K562 (cell line): ENCODE data around the gene CACNA2D3. TPM values are rescaled to one million over a fixed set of nuclear protein-coding genes. Genes with fewer than 3 reads are reported as not detected.

Experiments
- ATAC-seq: fragments of 200-7000 bp; cut with Tn5 transposase; 3 replicates; pipeline ENCODE4 v1.9.1; 2020; ENCODE audit warnings: moderate library complexity
- BruUV-seq: library from RNA; stranded (reverse); fragments of 400-500 nt; replicated peaks from 2 replicates; lab custom pipeline; 2021; lab: Mats Ljungman, UMichigan
- CTCF ChIA-PET: fragments of 300-600 bp; formaldehyde crosslinking; extraction: SDS; loops from one replicate; lab custom pipeline; 2021; ENCODE audit warnings: low intra/inter-chr PET ratio; lab: Yijun Ruan, JAX
- POLR2A ChIA-PET: fragments of 300-600, 350-650 bp; sonication (Branson Sonifier 250); formaldehyde crosslinking; extraction: SDS; loops from one replicate; lab custom pipeline; 2021; ENCODE audit warnings: antibody characterized with exemption, inconsistent platforms; lab: Yijun Ruan, JAX
- DNase-seq, 4 experiments: peaks; one replicate each; pipeline versions ENCODE4 v3.0.0 to v3.0.0-alpha.2; 2011 to 2018; ENCODE audit warnings: low spot score in 3 of 4, mixed read lengths in 3 of 4; ENCODE audit errors: extremely low read depth in 1 of 4
- FAIRE-seq: peaks from 2 replicates; lab custom pipeline; 2011; peaks lifted over from hg19 to GRCh38; lab: Jason Lieb, UNC
- H2AFZ ChIP-seq: 2 replicates; pipeline ENCODE4 v1.6.0; 2011; ENCODE audit warnings: low read depth, low read length, control low read depth, inconsistent platforms
- H3K27ac ChIP-seq: fragments of 200-600 bp; 3 replicates; pipeline ENCODE4 v1.8.0; 2011; ENCODE audit warnings: low read depth, mild to moderate bottlenecking, control low read depth, inconsistent platforms, low read length, moderate library complexity, mixed read lengths; ENCODE audit errors: extremely low read depth
- H3K27me3 ChIP-seq, 2 experiments: fragments of 300-600 bp in 1 of 2; 2 replicates in 1 of 2; 3 replicates in 1 of 2; pipeline versions ENCODE4 v1.6.0 to v1.8.0; 2011; ENCODE audit warnings: inconsistent platforms in 2 of 2, low read length in 2 of 2, mild to moderate bottlenecking in 1 of 2, mixed read lengths in 1 of 2, moderate library complexity in 1 of 2; ENCODE audit not compliant: control insufficient read depth in 2 of 2, insufficient read depth in 2 of 2
- H3K36me3 ChIP-seq: fragments of 300-600 bp; 3 replicates; pipeline ENCODE4 v1.8.0; 2011; ENCODE audit warnings: mild to moderate bottlenecking, low read length, inconsistent platforms; ENCODE audit not compliant: control insufficient read depth, insufficient read depth
- H3K4me1 ChIP-seq, 2 experiments: fragments of 200-600 bp in 1 of 2; replicated peaks in 1 of 2; 2 replicates in 1 of 2; 3 replicates in 1 of 2; pipeline versions ENCODE4 v1.5.1 to v1.8.0; 2011; ENCODE audit warnings: inconsistent platforms in 2 of 2, low read length in 2 of 2, mild to moderate bottlenecking in 1 of 2, mixed read lengths in 1 of 2, moderate library complexity in 1 of 2; ENCODE audit not compliant: control insufficient read depth in 2 of 2, insufficient read depth in 2 of 2
- H3K4me2 ChIP-seq: 2 replicates; pipeline ENCODE4 v1.6.1; 2011; ENCODE audit warnings: low read length, control low read depth, inconsistent platforms, mixed read lengths; ENCODE audit not compliant: insufficient read depth
- H3K4me3 ChIP-seq: fragments of 200-600 bp; sonication (generic), shearing (Covaris generic); 2 replicates; pipeline ENCODE4 v1.5.1; 2016; ENCODE audit warnings: control low read depth, inconsistent platforms
- H3K79me2 ChIP-seq: fragments of 200-600 bp; 3 replicates; pipeline ENCODE4 v1.8.0; 2011; ENCODE audit warnings: low read length, inconsistent platforms; ENCODE audit not compliant: control insufficient read depth, insufficient read depth
- H3K9ac ChIP-seq, 2 experiments: 2 replicates each; pipeline versions ENCODE4 v1.6.0 to v1.6.1; 2011; ENCODE audit warnings: low read depth in 2 of 2, low read length in 2 of 2, control low read depth in 1 of 2, inconsistent platforms in 1 of 2, mild to moderate bottlenecking in 1 of 2, mixed read lengths in 1 of 2; ENCODE audit not compliant: insufficient read depth in 1 of 2
- H3K9me1 ChIP-seq: one replicate; pipeline ENCODE4 v1.6.0; 2011; ENCODE audit warnings: inconsistent platforms, mild to moderate bottlenecking, low read length, moderate library complexity; ENCODE audit not compliant: control insufficient read depth, insufficient read depth
- H3K9me3 ChIP-seq: replicated peaks from 2 replicates; pipeline ENCODE4 v1.5.1; 2011; ENCODE audit warnings: low read depth, low read length, inconsistent platforms; ENCODE audit not compliant: control insufficient read depth, insufficient read depth
- H4K20me1 ChIP-seq: replicated peaks from 2 replicates; pipeline ENCODE4 v1.6.1; 2011; ENCODE audit warnings: low read length, inconsistent platforms, mixed read lengths; ENCODE audit not compliant: control insufficient read depth, insufficient read depth
- DACH1 ChIP-seq: fragments of 450-650 bp; IDR thresholded peaks from 2 replicates; pipeline ENCODE4 v1.6.1; 2018; ENCODE audit not compliant: partially characterized antibody
- DNMT1 ChIP-seq: fragments of 450-650 bp; IDR thresholded peaks from 2 replicates; pipeline ENCODE4 v1.6.1; 2016; ENCODE audit warnings: antibody characterized with exemption, mild to moderate bottlenecking
- E2F4 ChIP-seq: sonication (generic); formaldehyde crosslinking; IDR thresholded peaks from 2 replicates; pipeline ENCODE4 v1.8.0; 2022; ENCODE audit warnings: mild to moderate bottlenecking, low read depth, missing genetic modification reagents
- EP300 ChIP-seq: IDR thresholded peaks from 2 replicates; pipeline ENCODE4 v1.6.1; 2012; ENCODE audit warnings: low read length, improper control_type of control experiment
- MAX ChIP-seq: sonication (generic); formaldehyde crosslinking; IDR thresholded peaks from 2 replicates; pipeline ENCODE4 v1.9.0; 2022; ENCODE audit warnings: mild to moderate bottlenecking, missing genetic modification reagents
- NR2C1 ChIP-seq, 2 experiments: fragments of 450-650 bp; IDR thresholded peaks; 2 replicates each; pipeline ENCODE4 v1.6.1; 2017; ENCODE audit warnings: mild to moderate bottlenecking in 2 of 2, antibody characterized with exemption in 1 of 2, inconsistent platforms in 1 of 2, missing compliant biosample characterization in 1 of 2, missing genetic modification characterization in 1 of 2
- POLR2AphosphoS2 ChIP-seq: IDR thresholded peaks from 2 replicates; pipeline ENCODE4 v1.6.1; 2012; ENCODE audit warnings: low read length, improper control_type of control experiment
- PTTG1 ChIP-seq: fragments of 450-650 bp; IDR thresholded peaks from 2 replicates; pipeline ENCODE4 v1.6.1; 2016; ENCODE audit warnings: low read depth, mild to moderate bottlenecking, missing genetic modification characterization, missing compliant biosample characterization
- SIRT6 ChIP-seq: IDR thresholded peaks from one replicate; pipeline ENCODE4 v1.6.1; 2012; ENCODE audit warnings: low read depth, mild to moderate bottlenecking, control low read depth, inconsistent platforms, low read length, moderate library complexity
- TAL1 ChIP-seq: fragments of 450-650 bp; IDR thresholded peaks from 2 replicates; pipeline ENCODE4 v1.6.1; 2016; ENCODE audit warnings: mild to moderate bottlenecking
- TCF15 ChIP-seq: fragments of 250-450 bp; sonication (Bioruptor Pico); IDR thresholded peaks from 2 replicates; pipeline ENCODE4 v1.8.0; 2022; ENCODE audit warnings: moderate library complexity, mild to moderate bottlenecking, inconsistent platforms
- TCF7 ChIP-seq: sonication (generic); IDR thresholded peaks from 2 replicates; pipeline ENCODE4 v1.6.1; 2016; ENCODE audit warnings: antibody characterized with exemption, borderline replicate concordance
- YBX1 ChIP-seq: fragments of 450-650 bp; IDR thresholded peaks from 2 replicates; pipeline ENCODE4 v1.7.1; 2016; ENCODE audit warnings: mild to moderate bottlenecking
- ZNF445 ChIP-seq: fragments of 250-450 bp; sonication (Bioruptor Pico); IDR thresholded peaks from 2 replicates; pipeline ENCODE4 v1.4.0; 2020; ENCODE audit warnings: low read depth, mild to moderate bottlenecking, moderate library complexity
- ZNF584 ChIP-seq: fragments of 200-800 bp; sonication (Bioruptor generic); IDR thresholded peaks from 2 replicates; pipeline ENCODE4 v1.6.1; 2016; ENCODE audit warnings: low read depth, mild to moderate bottlenecking, missing genetic modification characterization, missing compliant biosample characterization
- WGBS: fragments of 100-300 bp; shearing (Covaris generic); methylation state at CpG from one replicate; pipeline ENCODE4 v1.1.6; 2016; ENCODE audit warnings: low coverage, mixed read lengths; ENCODE audit not compliant: insufficient coverage; ENCODE audit errors: missing lambda C conversion rate; 5-methylcytosine and 5-hydroxymethylcytosine counted together
- in situ Hi-C: fragments of 300-500 bp; cut with MboI; formaldehyde crosslinking; loops from 4 replicates; pipeline ENCODE4 v1.15.0; 2018; ENCODE audit warnings: inconsistent platforms, mixed read lengths
- intact Hi-C: fragments of 100-400 bp; cut with micrococcal nuclease; formaldehyde crosslinking; loops from 2 replicates; pipeline ENCODE4 v1.14.2; 2022
- polyA plus RNA-seq, 8 experiments: library from polyadenylated mRNA; depleted of rRNA in 4 of 8; stranded (reverse) in 5 of 8; unstranded in 3 of 8; fragments of >200 nt; fragmentation: Nextera tagmentation in 2 of 8; fragmentation: Illumina TruSeq in 1 of 8; extraction: Ambion mirVana in 2 of 8; extraction: Trizol in 1 of 8; gene quantifications; 2 replicates each; pipeline versions ENCODE4 v1.2.1 to v1.2.3, GENCODE V29; 2011 to 2014; ENCODE audit warnings: inconsistent platforms in 1 of 8, missing spikeins in 1 of 8
- total RNA-seq, 7 experiments: library from RNA; depleted of rRNA in 6 of 7; stranded (reverse); fragments of >200 nt in 6 of 7; fragmentation: Illumina TruSeq in 2 of 7; extraction: Trizol in 2 of 7; gene quantifications; 2 replicates each; pipeline versions ENCODE4 v1.2.1 to v1.2.3, GENCODE V29; 2011 to 2021; ENCODE audit warnings: low replicate concordance in 1 of 7
- TF ChIP-seq, protein P1 (sequence below): IDR thresholded peaks from 2 replicates; pipeline ENCODE4 v1.6.1; 2014; ENCODE audit warnings: antibody characterized with exemption
- TF ChIP-seq, protein P2 (sequence below): fragments of 150-350 bp; IDR thresholded peaks from 2 replicates; pipeline ENCODE4 v1.6.1; 2014; ENCODE audit warnings: low read depth, mild to moderate bottlenecking, low read length, borderline replicate concordance

The CACNA2D3 gene
- total and polyA plus RNA-seq, 9 of the 15 experiments (the other 6 are each of a cell fraction or from before 2014, with no cell fraction given), result 0.01 TPM; not detected in 8

DNA sequence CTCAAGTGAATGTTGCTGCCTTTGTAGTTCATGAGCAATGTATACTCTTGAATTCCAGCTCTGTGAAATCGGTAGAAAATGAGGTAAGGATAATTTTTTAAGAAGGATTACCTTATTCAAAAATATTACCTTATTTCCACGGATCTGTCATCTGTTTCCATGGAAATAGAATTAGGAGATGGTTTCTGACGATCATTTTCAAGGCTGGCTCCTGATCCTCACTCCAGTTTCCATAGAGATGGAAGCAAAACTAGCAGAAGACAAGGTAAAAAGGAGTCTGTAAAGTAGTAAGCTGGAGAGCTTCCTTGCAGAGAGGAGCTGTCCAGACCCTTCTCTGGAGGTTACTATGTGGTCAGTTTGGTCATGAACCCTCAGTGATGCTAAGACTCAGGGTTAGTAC is 55.5 kb downstream of the CACNA2D3 start:
- 6% methylated on average over 3 of the region's 3 CpGs for WGBS
- no peak for TF ChIP-seq YBX1
- TF ChIP-seq NR2C1 (IDR thresholded peaks at IDR 0.05), result no peak
- TF ChIP-seq NR2C1 (tag; IDR thresholded peaks at IDR 0.05), result no peak
- TF ChIP-seq ZNF584 (CRISPR knock-in tag), result no peak
- TF ChIP-seq, protein P1, sequence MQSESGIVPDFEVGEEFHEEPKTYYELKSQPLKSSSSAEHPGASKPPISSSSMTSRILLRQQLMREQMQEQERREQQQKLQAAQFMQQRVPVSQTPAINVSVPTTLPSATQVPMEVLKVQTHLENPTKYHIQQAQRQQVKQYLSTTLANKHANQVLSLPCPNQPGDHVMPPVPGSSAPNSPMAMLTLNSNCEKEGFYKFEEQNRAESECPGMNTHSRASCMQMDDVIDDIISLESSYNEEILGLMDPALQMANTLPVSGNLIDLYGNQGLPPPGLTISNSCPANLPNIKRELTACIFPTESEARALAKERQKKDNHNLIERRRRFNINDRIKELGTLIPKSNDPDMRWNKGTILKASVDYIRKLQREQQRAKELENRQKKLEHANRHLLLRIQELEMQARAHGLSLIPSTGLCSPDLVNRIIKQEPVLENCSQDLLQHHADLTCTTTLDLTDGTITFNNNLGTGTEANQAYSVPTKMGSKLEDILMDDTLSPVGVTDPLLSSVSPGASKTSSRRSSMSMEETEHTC, result no peak
- no peak for TF ChIP-seq PTTG1
- no peak for TF ChIP-seq EP300
- no peak for TF ChIP-seq TCF15
- TF ChIP-seq, protein P2, sequence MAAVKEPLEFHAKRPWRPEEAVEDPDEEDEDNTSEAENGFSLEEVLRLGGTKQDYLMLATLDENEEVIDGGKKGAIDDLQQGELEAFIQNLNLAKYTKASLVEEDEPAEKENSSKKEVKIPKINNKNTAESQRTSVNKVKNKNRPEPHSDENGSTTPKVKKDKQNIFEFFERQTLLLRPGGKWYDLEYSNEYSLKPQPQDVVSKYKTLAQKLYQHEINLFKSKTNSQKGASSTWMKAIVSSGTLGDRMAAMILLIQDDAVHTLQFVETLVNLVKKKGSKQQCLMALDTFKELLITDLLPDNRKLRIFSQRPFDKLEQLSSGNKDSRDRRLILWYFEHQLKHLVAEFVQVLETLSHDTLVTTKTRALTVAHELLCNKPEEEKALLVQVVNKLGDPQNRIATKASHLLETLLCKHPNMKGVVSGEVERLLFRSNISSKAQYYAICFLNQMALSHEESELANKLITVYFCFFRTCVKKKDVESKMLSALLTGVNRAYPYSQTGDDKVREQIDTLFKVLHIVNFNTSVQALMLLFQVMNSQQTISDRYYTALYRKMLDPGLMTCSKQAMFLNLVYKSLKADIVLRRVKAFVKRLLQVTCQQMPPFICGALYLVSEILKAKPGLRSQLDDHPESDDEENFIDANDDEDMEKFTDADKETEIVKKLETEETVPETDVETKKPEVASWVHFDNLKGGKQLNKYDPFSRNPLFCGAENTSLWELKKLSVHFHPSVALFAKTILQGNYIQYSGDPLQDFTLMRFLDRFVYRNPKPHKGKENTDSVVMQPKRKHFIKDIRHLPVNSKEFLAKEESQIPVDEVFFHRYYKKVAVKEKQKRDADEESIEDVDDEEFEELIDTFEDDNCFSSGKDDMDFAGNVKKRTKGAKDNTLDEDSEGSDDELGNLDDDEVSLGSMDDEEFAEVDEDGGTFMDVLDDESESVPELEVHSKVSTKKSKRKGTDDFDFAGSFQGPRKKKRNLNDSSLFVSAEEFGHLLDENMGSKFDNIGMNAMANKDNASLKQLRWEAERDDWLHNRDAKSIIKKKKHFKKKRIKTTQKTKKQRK, result no peak
- TF ChIP-seq TCF7, result no peak
- no peak for TF ChIP-seq E2F4 (CRISPR knock-in tag)
- no peak for TF ChIP-seq POLR2AphosphoS2
- TF ChIP-seq SIRT6, result no peak
- TF ChIP-seq DACH1, result no peak
- TF ChIP-seq DNMT1, result no peak
- no peak for TF ChIP-seq ZNF445 (CRISPR knock-in tag)
- TF ChIP-seq MAX (CRISPR knock-in tag), result no peak
- no peak for TF ChIP-seq TAL1

More for the DNA sequence above, 55.5 kb downstream of the CACNA2D3 start:
- ChIA-PET POLR2A (interaction anchor here (0.6 kb wide), 1 partner anchor 20 kb away, joined by 3 read pairs; no protein-coding TSS in a partner anchor), CTCF (no interaction called here)
- intact Hi-C loops (no loop called here), in situ Hi-C loops (no loop called here)
- no TSS peak for BruUV-seq
- no peak overlapping the region for H3K9ac ChIP-seq
- H3K9me3 ChIP-seq, result no peaks in the 10 kb centered on the region
- H3K27ac ChIP-seq, result no peak overlapping the region
- no peak overlapping the region for H3K4me3 ChIP-seq
- H2AFZ ChIP-seq, result no peak overlapping the region
- H3K4me2 ChIP-seq, result no peak overlapping the region
- H4K20me1 ChIP-seq, result no peaks in the 10 kb centered on the region
- FAIRE-seq (no peak), DNase-seq (no peak), ATAC-seq (no peak)
- no peaks in the 10 kb centered on the region for H3K4me1 ChIP-seq
- no peaks in the 10 kb centered on the region for H3K79me2 ChIP-seq
- H3K27me3 ChIP-seq, result no peaks in the 10 kb centered on the region
- H3K9me1 ChIP-seq, result no peaks in the 10 kb centered on the region
- H3K36me3 ChIP-seq, result no peaks in the 10 kb centered on the region
